Thyroid gland (tissue), 4 donors: ENCODE results near the gene ANKRD7.

Experiments used
- CTCF ChIP-seq, 6 experiments: fragments of 200-600 bp in 3 of 6; fragments of 450-650 bp in 3 of 6; sonication (generic) in 3 of 6; IDR thresholded peaks; one replicate each; pipeline ENCODE4 v1.5.1; 2016 to 2019; ENCODE audit warnings: antibody characterized with exemption in 6 of 6, mild to moderate bottlenecking in 2 of 6, inconsistent platforms in 1 of 6, moderate library complexity in 1 of 6
- POLR2A ChIP-seq, 2 donors: fragments of 450-650 bp; IDR thresholded peaks; one replicate each; pipeline ENCODE4 v1.6.1; 2017; ENCODE audit warnings: antibody characterized with exemption in 2 of 2, mild to moderate bottlenecking in 2 of 2, moderate library complexity in 1 of 2

GRCh38 chr7:118214051-118214832 lies 10.3 kb upstream of the ANKRD7 start:
- no peak for TF ChIP-seq CTCF (IDR thresholded peaks at IDR 0.05)
- TF ChIP-seq POLR2A (IDR thresholded peaks at IDR 0.05) = peak in 1 of 2 donors; percentile 71
